ENCODE measurements around the gene ZC3H7A.

The ZC3H7A gene

GRCh38 chr16:11737713-11738112 lies 59.3 kb downstream of the ZC3H7A start:
- no peak for DNase-seq (ENCODE audit: low read depth)

GRCh38 chr16:11736903-11737302 lies 60.2 kb downstream of the ZC3H7A start:
- DNase-seq (ENCODE audit: low read depth), result no peak

GRCh38 chr16:11735787-11736186 lies 61.3 kb downstream of the ZC3H7A start:
- DNase-seq (ENCODE audit: low read depth), result no peak

- no peak for DNase-seq (ENCODE audit: low read depth)
These were observed 62.4 kb downstream of the ZC3H7A start for GRCh38 chr16:11734653-11735043.

GRCh38 chr16:11734025-11734652 lies 62.9 kb downstream of the ZC3H7A start:
- no peak for DNase-seq (ENCODE audit: low read depth)

GRCh38 chr16:11731222-11731621 lies 65.8 kb downstream of the ZC3H7A start:
- no peak for DNase-seq (ENCODE audit: low read depth)

GRCh38 chr16:11729787-11730186 lies 67.3 kb downstream of the ZC3H7A start:
- DNase-seq (ENCODE audit: low read depth), result no peak

- DNase-seq (ENCODE audit: low read depth), result no peak
These were observed 69.1 kb downstream of the ZC3H7A start for GRCh38 chr16:11727796-11728543.

GRCh38 chr16:11726008-11726407 lies 71.0 kb downstream of the ZC3H7A start:
- no peak for DNase-seq (ENCODE audit: low read depth)

GRCh38 chr16:11725457-11725856 lies 71.6 kb downstream of the ZC3H7A start:
- DNase-seq (ENCODE audit: low read depth), result no peak

- DNase-seq (ENCODE audit: low read depth), result no peak
These were observed 74.6 kb downstream of the ZC3H7A start for GRCh38 chr16:11722468-11722808.

GRCh38 chr16:11721781-11722467 lies 75.1 kb downstream of the ZC3H7A start:
- no peak for DNase-seq (ENCODE audit: low read depth)

GRCh38 chr16:11719762-11720161 lies 77.3 kb downstream of the ZC3H7A start:
- DNase-seq (ENCODE audit: low read depth), result no peak

- no peak for DNase-seq (ENCODE audit: low read depth)
These were observed 77.9 kb downstream of the ZC3H7A start for GRCh38 chr16:11719171-11719570.

GRCh38 chr16:11717811-11718210 lies 79.2 kb downstream of the ZC3H7A start:
- no peak for DNase-seq (ENCODE audit: low read depth)

- DNase-seq (ENCODE audit: low read depth), result no peak
These were observed 80.7 kb downstream of the ZC3H7A start for GRCh38 chr16:11716336-11716735.

- no peak for DNase-seq (ENCODE audit: low read depth)
These were observed 81.7 kb downstream of the ZC3H7A start for GRCh38 chr16:11715246-11715947.

- DNase-seq (ENCODE audit: low read depth), result no peak
These were observed 84.9 kb downstream of the ZC3H7A start for GRCh38 chr16:11712122-11712521.

GRCh38 chr16:11711662-11712061 lies 85.4 kb downstream of the ZC3H7A start:
- no peak for DNase-seq (ENCODE audit: low read depth)

- peak; percentile 49 for DNase-seq (ENCODE audit: low read depth)
These were observed 88.6 kb downstream of the ZC3H7A start for GRCh38 chr16:11708421-11708820.

GRCh38 chr16:11707679-11708197 lies 89.3 kb downstream of the ZC3H7A start:
- DNase-seq (ENCODE audit: low read depth), result no peak

- DNase-seq (ENCODE audit: low read depth), result no peak
These were observed 90.8 kb downstream of the ZC3H7A start for GRCh38 chr16:11706180-11706742.
